ENCODE data around the gene ADCK2.
"Not testable (repeated sequence)": the region's sequence is repeated elsewhere in the genome, so short reads cannot be mapped to it uniquely, and the experiment has no call there.

The ADCK2 gene

GRCh38 chr7:140734729-140735128 is 62.0 kb downstream of the ADCK2 start:
- DNase-seq (ENCODE audit: low read depth, low spot score), result no peak

DNA sequence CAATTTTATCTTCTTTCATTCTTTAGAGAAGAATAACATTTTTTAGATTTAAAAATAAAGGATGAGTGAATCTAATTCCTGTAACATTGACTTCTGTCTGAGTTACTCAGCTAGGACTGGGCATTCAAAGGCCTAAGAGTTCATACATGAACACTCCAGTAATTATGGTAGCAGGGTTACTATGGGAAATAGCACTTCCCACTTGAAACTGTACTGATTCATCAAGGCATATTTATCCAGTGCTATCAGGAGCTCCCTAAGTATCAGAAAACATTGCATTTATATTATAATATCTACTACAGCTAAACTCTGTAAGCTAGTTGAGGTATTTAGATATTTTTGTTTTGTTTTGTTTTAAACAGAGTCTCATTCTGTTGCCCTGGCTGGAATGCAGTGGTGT is 65.5 kb downstream of the ADCK2 start:
- DNase-seq (ENCODE audit: low read depth, low spot score), result no peak

DNA sequence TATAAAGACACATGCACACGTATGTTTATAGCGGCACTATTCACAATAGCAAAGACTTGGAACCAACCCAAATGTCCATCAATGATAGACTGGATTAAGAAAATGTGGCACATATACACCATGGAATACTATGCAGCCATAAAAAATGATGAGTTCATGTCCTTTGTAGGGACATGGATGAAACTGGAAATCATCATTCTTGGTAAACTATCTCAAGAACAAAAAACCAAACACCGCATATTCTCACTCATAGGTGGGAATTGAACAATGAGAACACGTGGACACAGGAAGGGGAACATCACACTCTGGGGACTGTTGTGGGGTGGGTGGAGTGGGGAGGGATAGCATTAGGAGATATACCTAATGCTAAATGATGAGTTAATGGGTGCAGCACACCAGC is 70.5 kb downstream of the ADCK2 start:
- DNase-seq (ENCODE audit: low read depth, low spot score), result not testable (repeated sequence)

DNA sequence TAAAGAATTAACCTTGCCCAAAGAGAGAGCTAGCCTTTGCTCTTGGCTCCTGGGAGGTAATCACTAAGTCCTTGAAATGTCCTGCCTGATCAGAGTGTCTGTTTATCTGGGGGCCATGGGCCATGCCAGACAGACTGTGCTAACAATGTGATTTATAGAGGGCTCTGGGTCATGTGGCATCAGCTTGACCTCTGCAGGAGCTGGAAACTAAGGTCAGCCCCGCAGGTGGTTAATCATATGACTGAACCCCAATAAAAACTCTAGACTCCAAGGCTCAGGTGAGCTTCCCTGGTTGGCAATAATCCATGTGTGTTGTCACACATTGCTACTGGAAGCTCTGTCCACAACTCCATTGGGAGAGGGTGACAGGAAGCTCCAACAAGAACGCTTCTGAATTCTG is 71.3 kb downstream of the ADCK2 start:
- DNase-seq (ENCODE audit: low read depth, low spot score), result no peak
